ENCODE data around the gene TMIGD1. TPM values are rescaled to one million over a fixed set of nuclear protein-coding genes. Genes with fewer than 3 reads are reported as not detected.

The TMIGD1 gene
- total and polyA plus RNA-seq, 2 donors (not counting 3 experiments of a cell fraction or from before 2014, with no cell fraction given), result not detected

- Histone ChIP-seq H3K9ac (replicated peaks; ENCODE audit: extremely low read depth, insufficient read depth, low read length) (no peak overlapping the region), H3K9me1 (replicated peaks; ENCODE audit: control insufficient read depth, extremely low read depth, insufficient read depth, low read length) (no peaks in the 10 kb centered on the region), H3K4me2 (ENCODE audit: insufficient read depth, low read length) (no peak overlapping the region), H3K27ac (ENCODE audit: insufficient read depth, low read depth, low read length) (no peak overlapping the region), H2AFZ (ENCODE audit: low read depth, low read length) (no peak overlapping the region), H3K4me1 (ENCODE audit: control insufficient read depth, extremely low read depth, insufficient read depth, low read length) (peaks cover 20% of the 10 kb centered on the region), H3K9me3 (replicated peaks; ENCODE audit: control insufficient read depth, insufficient read depth, low read length) (no peaks in the 10 kb centered on the region), H3K79me2 (ENCODE audit: control insufficient read depth, insufficient read depth, low read length) (no peaks in the 10 kb centered on the region), H3K27me3 (ENCODE audit: control insufficient read depth in 2 of 2, insufficient read depth in 2 of 2, low read length in 2 of 2) (no peaks in the 10 kb centered on the region), H3K4me3 (replicated peaks in 1 of 3; ENCODE audit: insufficient read depth in 1 of 3, low read depth in 1 of 3, low read length in 3 of 3) (no peak overlapping the region), H3K36me3 (ENCODE audit: control insufficient read depth in 2 of 2, extremely low read depth in 1 of 2, insufficient read depth in 2 of 2, low read length in 2 of 2) (no peaks in the 10 kb centered on the region), H4K20me1 (replicated peaks; ENCODE audit: control insufficient read depth, extremely low read depth, insufficient read depth, low read length) (no peaks in the 10 kb centered on the region)
- BruUV-seq (replicated peaks), result no TSS peak
- no peak for DNase-seq (ENCODE audit: low read depth, low spot score)
- intact Hi-C loops (cut with micrococcal nuclease), result loop anchor here (2.0 kb wide), 1 partner anchor 45 kb away; no protein-coding TSS in a partner anchor
- CTCF ChIA-PET, result interaction anchor here (1.4 to 4.8 kb wide), 8 partner anchors 10 to 233 kb away, joined by 4 to 49 read pairs (median 16); partner anchors contain the start of gene BLMH
- POLR2A ChIA-PET, result interaction anchor here (0.5 kb wide), 1 partner anchor 11 kb away, joined by 3 read pairs; no protein-coding TSS in a partner anchor
- no peak for TF ChIP-seq POLR2AphosphoS5 (IDR thresholded peaks at IDR 0.05; ENCODE audit: insufficient read depth, low read depth, low read length)
- FAIRE-seq, result no peak
- dilution Hi-C loops (cut with MboI; ENCODE audit: extremely low pct_ligation_motif_present, low sequenced_read_pairs), result no loop called here
Observed at GRCh38 chr17:30337393-30337999, 3.6 kb upstream of the TMIGD1 start.

- Histone ChIP-seq H4K20me1 (replicated peaks; ENCODE audit: control insufficient read depth, extremely low read depth, insufficient read depth, low read length) (no peaks in the 10 kb centered on the region), H3K4me3 (replicated peaks in 1 of 3; ENCODE audit: insufficient read depth in 1 of 3, low read depth in 1 of 3, low read length in 3 of 3) (no peak overlapping the region), H3K9me1 (replicated peaks; ENCODE audit: control insufficient read depth, extremely low read depth, insufficient read depth, low read length) (no peaks in the 10 kb centered on the region), H3K79me2 (ENCODE audit: control insufficient read depth, insufficient read depth, low read length) (no peaks in the 10 kb centered on the region), H3K27me3 (ENCODE audit: control insufficient read depth in 2 of 2, insufficient read depth in 2 of 2, low read length in 2 of 2) (no peaks in the 10 kb centered on the region), H3K4me1 (ENCODE audit: control insufficient read depth, extremely low read depth, insufficient read depth, low read length) (peaks cover 18% of the 10 kb centered on the region), H2AFZ (ENCODE audit: low read depth, low read length) (no peak overlapping the region), H3K36me3 (ENCODE audit: control insufficient read depth in 2 of 2, extremely low read depth in 1 of 2, insufficient read depth in 2 of 2, low read length in 2 of 2) (no peaks in the 10 kb centered on the region), H3K9me3 (replicated peaks; ENCODE audit: control insufficient read depth, insufficient read depth, low read length) (no peaks in the 10 kb centered on the region), H3K4me2 (ENCODE audit: insufficient read depth, low read length) (no peak overlapping the region), H3K9ac (replicated peaks; ENCODE audit: extremely low read depth, insufficient read depth, low read length) (no peak overlapping the region), H3K27ac (ENCODE audit: insufficient read depth, low read depth, low read length) (no peak overlapping the region)
- DNase-seq (ENCODE audit: low read depth, low spot score) (peak; percentile 64), FAIRE-seq (peak; percentile 73)
- ChIA-PET POLR2A (interaction anchor here (0.5 to 1.1 kb wide), 2 partner anchors 10 to 45 kb away, joined by 3 read pairs; partner anchors contain the start of gene BLMH), CTCF (interaction anchor here (0.6 to 3.0 kb wide), 40 partner anchors 8 to 544 kb away, joined by 3 to 93 read pairs (median 4); partner anchors contain the start of genes BLMH and GOSR1)
- TF ChIP-seq CTCF (IDR thresholded peaks at IDR 0.05; ENCODE audit: extremely low read depth in 1 of 2, insufficient read depth in 1 of 2, low read depth in 1 of 2, low read length in 2 of 2), result peak; percentile 42 to 56
- no peak for TF ChIP-seq POLR2A (IDR thresholded peaks at IDR 0.05; ENCODE audit: low read depth, low read length)
- BruUV-seq (replicated peaks), result no TSS peak
- dilution Hi-C loops (cut with MboI; ENCODE audit: extremely low pct_ligation_motif_present, low sequenced_read_pairs) (no loop called here), intact Hi-C loops (cut with micrococcal nuclease) (loop anchor here (1.0 to 2.0 kb wide), 3 partner anchors 44 to 232 kb away; no protein-coding TSS in a partner anchor)
Observed at GRCh38 chr17:30336369-30337171, 2.7 kb upstream of the TMIGD1 start.
